Fibroblast of skin of left quadriceps (primary cell): ENCODE data around the gene CHCHD6.

ENCODE experiments used
- DNase-seq, 2 experiments: peaks; one replicate each; pipeline ENCODE4 v3.0.0-alpha.2; 2013; ENCODE audit warnings: low read depth in 2 of 2

Gene CHCHD6

GRCh38 chr3:126703512-126704493 lies at the start of gene CHCHD6:
CHCHD6 (plus strand) TSS chr3:126704240; CDS start chr3:126704313, 73 bp downstream.
- DNase-seq = peak; percentile 88 to 89

- DNase-seq = peak; percentile 20 to 23
Measured at GRCh38 chr3:126654571-126655383, 49.3 kb upstream of the CHCHD6 start, which contains the start of gene TXNRD3. TXNRD3 (minus strand) TSS chr3:126655124.

DNA sequence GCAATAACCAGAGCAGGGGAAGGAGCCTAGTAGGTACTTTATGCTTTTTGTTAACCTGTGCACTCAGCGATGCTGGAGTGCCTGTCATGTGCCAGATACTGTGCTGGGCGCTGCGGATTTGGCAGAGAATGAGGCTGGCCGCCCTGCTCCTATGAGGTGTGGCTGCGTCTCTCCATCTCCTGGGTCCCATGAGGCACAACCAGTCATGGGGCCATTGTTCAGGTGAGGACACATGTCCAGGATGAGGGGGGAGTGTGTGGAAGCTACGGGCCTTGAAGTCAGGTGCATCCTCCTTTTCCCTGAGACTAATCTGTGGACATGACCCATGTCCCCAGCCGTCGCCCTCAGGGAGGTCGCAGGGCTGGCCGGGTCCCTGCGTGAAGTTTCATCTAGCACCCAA lies 48.2 kb upstream of the CHCHD6 start:
- no peak for DNase-seq

DNA sequence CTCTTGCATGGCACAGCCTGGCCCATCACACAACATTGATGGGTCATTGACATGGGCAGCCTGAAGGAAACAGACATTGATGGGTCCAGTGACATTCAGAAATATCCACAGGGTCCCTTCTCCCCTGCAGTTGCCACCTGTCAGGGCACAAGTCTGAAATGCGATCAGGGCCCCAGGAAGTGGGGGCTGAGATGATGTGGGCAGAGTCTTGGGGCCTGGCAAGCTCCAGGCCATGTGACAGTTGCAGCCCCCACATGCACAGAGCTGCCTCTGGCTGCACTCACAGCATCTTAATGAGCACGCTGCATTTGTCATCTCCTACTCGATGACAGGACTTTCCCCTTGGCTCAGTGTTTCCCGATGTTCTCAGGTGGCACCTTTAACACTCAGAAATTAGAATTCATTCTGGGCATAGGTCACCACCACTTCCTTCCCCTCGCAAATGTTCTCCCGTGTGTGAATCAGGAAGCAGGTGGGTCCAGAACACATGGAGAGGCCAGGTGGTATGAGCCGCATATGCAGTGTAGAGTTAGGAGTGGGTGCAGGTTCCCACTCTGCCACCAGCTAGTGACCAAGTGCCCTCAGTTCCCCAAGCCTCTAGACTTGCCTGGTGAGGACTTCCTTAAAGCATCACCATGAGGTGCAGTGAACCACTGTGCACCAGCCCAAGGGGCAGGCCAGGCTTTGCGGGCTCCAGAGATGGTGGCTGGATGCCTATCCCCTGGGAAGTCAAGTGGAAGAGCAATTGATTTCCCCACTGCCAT lies 47.5 kb upstream of the CHCHD6 start:
- DNase-seq = no peak

DNA sequence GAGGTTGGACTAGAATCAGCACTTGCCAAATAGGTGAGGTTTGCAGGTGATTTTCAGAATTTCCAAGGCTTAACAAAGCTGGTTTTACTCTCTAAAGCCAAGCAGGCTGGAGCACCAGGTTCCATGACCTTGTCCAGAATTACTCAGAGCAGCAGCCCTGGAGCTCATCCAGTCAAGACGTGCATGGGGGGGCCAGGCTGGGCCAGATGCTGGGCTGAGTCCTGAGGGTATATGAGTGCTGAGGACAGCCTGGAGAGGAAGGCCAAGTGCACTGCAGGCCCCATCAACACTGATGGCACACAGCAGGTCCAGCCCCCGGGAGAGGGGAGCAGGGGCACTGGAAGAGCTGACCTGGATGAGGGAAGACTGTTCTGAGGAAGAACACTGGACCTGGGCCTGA lies 46.1 kb upstream of the CHCHD6 start:
- DNase-seq = no peak

- no peak for DNase-seq
Measured at GRCh38 chr3:126658584-126658983, 45.5 kb upstream of the CHCHD6 start.

DNA sequence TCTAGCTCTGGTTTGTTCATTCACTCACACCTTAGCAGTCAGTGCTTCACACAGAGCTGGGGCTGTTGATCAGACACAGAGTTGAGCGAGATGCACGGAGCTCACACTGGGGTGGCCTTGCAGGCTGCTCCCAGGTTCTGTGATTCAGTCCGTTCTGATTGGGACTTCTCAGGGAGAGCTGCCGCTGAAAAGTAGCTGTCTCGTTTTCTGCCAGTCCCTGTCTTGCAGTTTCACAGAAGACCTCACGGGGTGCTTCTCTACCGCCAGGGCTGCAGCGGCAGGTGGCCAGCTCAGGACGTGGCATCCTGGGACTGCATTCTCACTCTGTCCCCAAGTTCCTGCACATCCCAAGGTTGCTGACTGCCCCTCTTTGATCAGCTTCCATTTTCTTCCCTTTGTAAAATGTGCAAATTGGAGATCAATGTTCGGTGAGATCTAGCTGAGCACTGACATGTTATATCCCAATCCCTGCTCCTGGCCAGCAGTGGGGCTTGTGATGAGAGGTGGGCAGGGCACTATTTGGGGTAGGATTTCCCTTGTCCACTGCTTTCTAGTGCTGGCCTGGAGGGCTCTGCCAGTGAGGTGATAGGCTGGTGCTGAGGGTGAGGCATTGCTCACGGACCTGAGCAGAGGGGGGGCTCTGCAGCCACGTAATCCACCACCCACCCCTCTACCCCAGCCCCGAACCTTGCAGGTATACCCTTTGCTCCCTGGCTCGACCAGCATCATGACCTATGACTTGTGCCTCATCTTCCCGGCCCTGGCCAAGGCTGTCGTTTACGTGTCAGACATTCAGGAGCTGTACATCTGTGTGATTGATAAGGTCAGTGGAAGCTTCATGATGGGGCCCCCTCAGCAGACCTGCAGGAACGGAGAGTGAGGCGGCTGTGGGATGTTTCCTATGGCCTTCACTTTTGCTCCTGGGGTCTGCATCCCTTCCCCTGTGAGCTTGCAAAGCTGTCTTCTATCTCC lies 43.8 kb upstream of the CHCHD6 start:
- DNase-seq = no peak

DNA sequence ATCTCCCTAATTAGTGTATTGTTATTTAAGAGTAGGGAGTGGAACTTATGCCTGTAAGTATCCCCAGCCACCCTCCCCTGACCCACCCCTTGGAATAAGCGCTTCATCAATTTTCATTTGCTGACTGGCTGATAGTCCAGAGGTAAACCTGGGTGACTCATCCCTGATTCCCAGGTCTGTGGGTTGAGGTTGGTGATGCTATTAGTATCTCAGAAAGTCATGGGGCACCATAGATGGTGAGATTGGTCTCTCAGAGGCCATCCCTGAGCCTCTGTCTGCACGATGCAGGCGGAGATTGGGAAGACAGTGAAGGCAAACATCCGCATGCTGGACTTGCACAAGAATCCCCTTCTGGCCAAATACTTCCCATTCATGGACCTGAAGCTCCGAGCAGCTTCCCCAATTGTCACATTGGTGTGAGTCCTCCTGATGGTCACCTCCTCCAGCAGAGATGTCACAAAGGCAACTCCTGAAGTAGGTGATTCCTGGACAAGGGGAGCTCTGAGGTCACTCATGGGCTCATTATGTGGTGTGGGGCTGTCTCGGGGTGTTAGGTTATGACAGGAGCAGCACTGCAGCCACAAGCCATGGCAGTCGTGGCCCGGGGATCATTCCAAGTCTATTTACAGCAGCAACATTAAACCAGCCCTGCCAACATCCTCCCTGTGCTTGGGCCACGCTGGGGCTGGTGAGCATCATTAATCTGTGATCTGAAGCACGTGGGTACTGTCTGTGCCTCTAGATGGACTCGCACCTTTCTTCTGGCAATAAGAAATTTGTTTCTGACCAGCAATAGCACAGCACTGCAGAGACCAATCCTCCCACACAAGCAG lies 42.3 kb upstream of the CHCHD6 start:
- no peak for DNase-seq

- DNase-seq = no peak
Measured at GRCh38 chr3:126663257-126663656, 40.8 kb upstream of the CHCHD6 start.

GRCh38 chr3:126663750-126664149 lies 40.3 kb upstream of the CHCHD6 start:
- no peak for DNase-seq

GRCh38 chr3:126664591-126665214 lies 39.3 kb upstream of the CHCHD6 start:
- DNase-seq = no peak

DNA sequence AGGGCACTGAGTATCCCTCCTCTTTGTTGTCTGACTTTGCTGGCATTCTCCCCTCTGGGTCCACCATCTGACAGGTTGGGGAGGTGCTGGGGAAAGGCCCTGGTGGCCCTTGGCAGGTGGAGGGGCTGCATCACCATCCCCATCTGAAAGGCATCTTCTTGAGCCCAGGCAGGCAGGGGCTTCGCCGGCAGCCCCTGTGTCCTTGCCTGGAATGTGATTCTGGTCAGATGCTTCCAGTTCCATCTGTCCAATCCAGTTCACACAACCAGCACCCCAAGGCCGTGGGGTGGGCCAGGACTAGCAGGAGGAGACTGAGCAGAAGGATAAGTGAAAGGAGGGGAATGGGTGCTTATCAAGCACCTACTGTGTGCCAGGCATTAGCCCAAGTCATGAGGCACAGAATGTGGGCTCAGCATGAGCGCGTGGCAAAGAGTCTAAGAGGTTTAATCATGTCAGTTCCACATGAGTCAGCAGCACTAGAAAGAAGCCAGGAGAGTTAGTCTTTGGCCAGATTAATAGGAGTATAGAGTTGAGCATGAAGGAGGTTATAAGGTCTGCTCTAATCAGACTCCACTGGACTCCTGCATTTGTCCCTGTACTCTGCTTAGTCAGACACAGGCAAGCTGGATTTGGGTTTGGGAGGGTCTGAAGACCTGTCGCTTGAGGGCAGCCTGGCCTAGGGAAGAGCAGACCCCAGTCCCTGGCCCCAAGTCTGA lies 38.7 kb upstream of the CHCHD6 start:
- DNase-seq = no peak

GRCh38 chr3:126665959-126666657 lies 37.9 kb upstream of the CHCHD6 start:
- no peak for DNase-seq

- DNase-seq = no peak
Measured at GRCh38 chr3:126666658-126667528, 37.1 kb upstream of the CHCHD6 start.

- no peak for DNase-seq
Measured at GRCh38 chr3:126667631-126668449, 36.2 kb upstream of the CHCHD6 start.
